Stomach smooth muscle (tissue), 2 donors: ENCODE results near the gene TNFAIP6.
"Not testable (repeated sequence)": the region's sequence is repeated elsewhere in the genome, so short reads cannot be mapped to it uniquely, and the experiment has no call there.

ENCODE experiments used
- H3K27ac ChIP-seq: one replicate; pipeline ENCODE4 v1.7.0; 2013; ENCODE audit warnings: mild to moderate bottlenecking, low read length, inconsistent platforms
- H3K27me3 ChIP-seq, 2 donors: one replicate each; pipeline ENCODE4 v1.7.0; 2013; ENCODE audit warnings: low read length in 2 of 2; ENCODE audit not compliant: insufficient read depth in 2 of 2, control insufficient read depth in 1 of 2
- H3K36me3 ChIP-seq, 2 donors: one replicate each; pipeline ENCODE4 v1.7.0; 2013; ENCODE audit warnings: low read length in 2 of 2; ENCODE audit not compliant: control insufficient read depth in 2 of 2, insufficient read depth in 2 of 2
- H3K4me1 ChIP-seq: one replicate; pipeline ENCODE4 v1.7.0; 2013; ENCODE audit warnings: low read length; ENCODE audit not compliant: control insufficient read depth, insufficient read depth
- H3K4me3 ChIP-seq, 2 donors: one replicate each; pipeline ENCODE4 v1.7.0; 2013; ENCODE audit warnings: low read length in 2 of 2
- H3K9ac ChIP-seq, 2 donors: one replicate each; pipeline ENCODE4 v1.7.0; 2013; ENCODE audit warnings: low read length in 2 of 2, mild to moderate bottlenecking in 1 of 2
- H3K9me3 ChIP-seq, 2 donors: one replicate each; pipeline ENCODE4 v1.7.0; 2013; ENCODE audit warnings: low read length in 2 of 2; ENCODE audit not compliant: control insufficient read depth in 2 of 2
- donor health status: healthy.
- donor health status: Pancreatic carcinoma.

TNFAIP6 gene

GRCh38 chr2:151357359-151357758, at the start of gene TNFAIP6:
Gene TNFAIP6 (plus strand): TSS chr2:151357592. CDS start chr2:151357667, 75 bp downstream.
- Histone ChIP-seq H3K4me3 (peak within 1 kb of the TSS in 1 of 2 donors; percentile 56), H3K27ac (no peak within 1 kb of the TSS)

GRCh38 chr2:151310313-151310712, 47.1 kb upstream of the TNFAIP6 start:
- H3K27me3 ChIP-seq, H3K4me3 ChIP-seq, H3K9me3 ChIP-seq, H3K4me1 ChIP-seq, H3K36me3 ChIP-seq, H3K27ac ChIP-seq, H3K9ac ChIP-seq: not testable (repeated sequence)

More at GRCh38 chr2:151357359-151357758, at the start of gene TNFAIP6:
- no peaks in the 10 kb centered on the region for H3K27me3 ChIP-seq
- no peaks in the 10 kb centered on the region for H3K36me3 ChIP-seq
- no peaks in the 10 kb centered on the region for H3K4me1 ChIP-seq
- no peaks in the 10 kb centered on the region for H3K9me3 ChIP-seq
- H3K9ac ChIP-seq = peak within 1 kb of the TSS in 1 of 2 donors; percentile 22

- not testable (repeated sequence) for H3K36me3 ChIP-seq, H3K9me3 ChIP-seq, H3K27ac ChIP-seq, H3K9ac ChIP-seq, H3K4me3 ChIP-seq, H3K27me3 ChIP-seq, H3K4me1 ChIP-seq
Observed at GRCh38 chr2:151312440-151312839, 45.0 kb upstream of the TNFAIP6 start.

- peaks cover 4% of the 10 kb centered on the region for H3K4me1 ChIP-seq
- no peak overlapping the region for H3K27ac ChIP-seq
- H3K9ac ChIP-seq = no peak overlapping the region
- no peaks in the 10 kb centered on the region for H3K36me3 ChIP-seq
- H3K4me3 ChIP-seq = peak overlapping the region in 1 of 2 donors; percentile 15
- H3K9me3 ChIP-seq = no peaks in the 10 kb centered on the region
- no peaks in the 10 kb centered on the region for H3K27me3 ChIP-seq
Observed at GRCh38 chr2:151315381-151315903, 42.0 kb upstream of the TNFAIP6 start.

- Histone ChIP-seq H3K9ac (no peak overlapping the region), H3K4me1 (no peaks in the 10 kb centered on the region), H3K9me3 (no peaks in the 10 kb centered on the region), H3K27ac (no peak overlapping the region), H3K4me3 (no peak overlapping the region), H3K36me3 (no peaks in the 10 kb centered on the region), H3K27me3 (no peaks in the 10 kb centered on the region)
Observed at GRCh38 chr2:151325581-151326095, 31.8 kb upstream of the TNFAIP6 start.

- H3K4me1 ChIP-seq = no peaks in the 10 kb centered on the region
- H3K36me3 ChIP-seq = no peaks in the 10 kb centered on the region
- no peak overlapping the region for H3K9ac ChIP-seq
- H3K27me3 ChIP-seq = no peaks in the 10 kb centered on the region
- no peak overlapping the region for H3K4me3 ChIP-seq
- no peak overlapping the region for H3K27ac ChIP-seq
- H3K9me3 ChIP-seq = no peaks in the 10 kb centered on the region
Observed at GRCh38 chr2:151326554-151326953, 30.8 kb upstream of the TNFAIP6 start.

GRCh38 chr2:151329998-151330397, 27.4 kb upstream of the TNFAIP6 start:
- Histone ChIP-seq H3K36me3 (no peaks in the 10 kb centered on the region), H3K9me3 (no peaks in the 10 kb centered on the region), H3K4me3 (no peak overlapping the region), H3K27me3 (no peaks in the 10 kb centered on the region), H3K9ac (no peak overlapping the region), H3K4me1 (no peaks in the 10 kb centered on the region), H3K27ac (no peak overlapping the region)

GRCh38 chr2:151333083-151333482, 24.3 kb upstream of the TNFAIP6 start:
- Histone ChIP-seq H3K4me3 (no peak overlapping the region), H3K9ac (no peak overlapping the region), H3K27me3 (no peaks in the 10 kb centered on the region), H3K4me1 (no peaks in the 10 kb centered on the region), H3K9me3 (no peaks in the 10 kb centered on the region), H3K27ac (no peak overlapping the region), H3K36me3 (no peaks in the 10 kb centered on the region)

GRCh38 chr2:151334082-151334815, 23.1 kb upstream of the TNFAIP6 start:
- H3K27me3 ChIP-seq = no peaks in the 10 kb centered on the region
- no peak overlapping the region for H3K9ac ChIP-seq
- no peaks in the 10 kb centered on the region for H3K4me1 ChIP-seq
- H3K36me3 ChIP-seq = no peaks in the 10 kb centered on the region
- H3K4me3 ChIP-seq = no peak overlapping the region
- H3K9me3 ChIP-seq = no peaks in the 10 kb centered on the region
- H3K27ac ChIP-seq = no peak overlapping the region

GRCh38 chr2:151336863-151337371, 20.5 kb upstream of the TNFAIP6 start:
- Histone ChIP-seq H3K36me3 (no peaks in the 10 kb centered on the region), H3K4me1 (no peaks in the 10 kb centered on the region), H3K27me3 (no peaks in the 10 kb centered on the region), H3K4me3 (no peak overlapping the region), H3K27ac (no peak overlapping the region), H3K9me3 (no peaks in the 10 kb centered on the region), H3K9ac (no peak overlapping the region)

GRCh38 chr2:151337643-151338042, 19.7 kb upstream of the TNFAIP6 start:
- H3K4me1 ChIP-seq = no peaks in the 10 kb centered on the region
- H3K9ac ChIP-seq = no peak overlapping the region
- H3K27ac ChIP-seq = no peak overlapping the region
- no peak overlapping the region for H3K4me3 ChIP-seq
- no peaks in the 10 kb centered on the region for H3K9me3 ChIP-seq
- no peaks in the 10 kb centered on the region for H3K36me3 ChIP-seq
- H3K27me3 ChIP-seq = no peaks in the 10 kb centered on the region
